GM12878 (cell line): ENCODE data around the gene SRGAP1.

Experiments
- CEBPZ ChIP-seq: fragments of 150-350 bp; IDR thresholded peaks from 2 replicates; pipeline ENCODE4 v1.6.1; 2016; ENCODE audit warnings: low read depth, low read length
- EP300 ChIP-seq, 2 experiments: fragments of 150-350 bp in 1 of 2; IDR thresholded peaks; 2 replicates each; pipeline ENCODE4 v1.6.1; 2011 to 2012; ENCODE audit warnings: low read depth in 2 of 2, low read length in 2 of 2, borderline replicate concordance in 1 of 2, improper control_type of control experiment in 1 of 2, inconsistent platforms in 1 of 2; ENCODE audit not compliant: control insufficient read depth in 1 of 2
- IKZF2 ChIP-seq, 2 experiments: fragments of 450-650 bp; IDR thresholded peaks; 2 replicates each; pipeline ENCODE4 v1.6.1; 2017; ENCODE audit warnings: mild to moderate bottlenecking in 2 of 2, moderate library complexity in 2 of 2
- JUNB ChIP-seq: IDR thresholded peaks from 2 replicates; pipeline ENCODE4 v1.6.1; 2016; ENCODE audit warnings: antibody characterized with exemption, mild to moderate bottlenecking
- KDM1A ChIP-seq: fragments of 200-600 bp; sonication (generic); IDR thresholded peaks from 2 replicates; pipeline ENCODE4 v1.6.1; 2016; ENCODE audit warnings: borderline replicate concordance
- NR2F1 ChIP-seq: fragments of 450-650 bp; conservative IDR thresholded peaks from 2 replicates; pipeline ENCODE4 v1.6.1; 2017; ENCODE audit warnings: mild to moderate bottlenecking
- POLR2A ChIP-seq: IDR thresholded peaks from 2 replicates; pipeline ENCODE4 v1.6.1; 2011; ENCODE audit warnings: low read depth, mild to moderate bottlenecking, low read length
- REST ChIP-seq: IDR thresholded peaks from 2 replicates; pipeline ENCODE4 v1.6.1; 2012; ENCODE audit warnings: mild to moderate bottlenecking, low read depth, low read length
- SUZ12 ChIP-seq: fragments of 200-600 bp; sonication (generic); IDR thresholded peaks from one replicate; pipeline ENCODE4 v1.6.1; 2018; ENCODE audit warnings: antibody characterized with exemption, mild to moderate bottlenecking; ENCODE audit not compliant: unreplicated experiment
- TF ChIP-seq, protein P1 (sequence below): fragments of 450-650 bp; IDR thresholded peaks from 2 replicates; pipeline ENCODE4 v1.6.1; 2017; ENCODE audit warnings: mild to moderate bottlenecking, moderate library complexity

- TF ChIP-seq IKZF2 (IDR thresholded peaks at IDR 0.05) (no peak), CEBPZ (no peak), POLR2A (no peak), KDM1A (no peak), EP300 (IDR thresholded peaks at IDR 0.05; ENCODE audit: borderline replicate concordance in 1 of 2, control insufficient read depth in 1 of 2, low read depth in 2 of 2, low read length in 2 of 2) (no peak), REST (no peak), NR2F1 (no peak), SUZ12 (no peak), JUNB (no peak)
- TF ChIP-seq, protein P1, sequence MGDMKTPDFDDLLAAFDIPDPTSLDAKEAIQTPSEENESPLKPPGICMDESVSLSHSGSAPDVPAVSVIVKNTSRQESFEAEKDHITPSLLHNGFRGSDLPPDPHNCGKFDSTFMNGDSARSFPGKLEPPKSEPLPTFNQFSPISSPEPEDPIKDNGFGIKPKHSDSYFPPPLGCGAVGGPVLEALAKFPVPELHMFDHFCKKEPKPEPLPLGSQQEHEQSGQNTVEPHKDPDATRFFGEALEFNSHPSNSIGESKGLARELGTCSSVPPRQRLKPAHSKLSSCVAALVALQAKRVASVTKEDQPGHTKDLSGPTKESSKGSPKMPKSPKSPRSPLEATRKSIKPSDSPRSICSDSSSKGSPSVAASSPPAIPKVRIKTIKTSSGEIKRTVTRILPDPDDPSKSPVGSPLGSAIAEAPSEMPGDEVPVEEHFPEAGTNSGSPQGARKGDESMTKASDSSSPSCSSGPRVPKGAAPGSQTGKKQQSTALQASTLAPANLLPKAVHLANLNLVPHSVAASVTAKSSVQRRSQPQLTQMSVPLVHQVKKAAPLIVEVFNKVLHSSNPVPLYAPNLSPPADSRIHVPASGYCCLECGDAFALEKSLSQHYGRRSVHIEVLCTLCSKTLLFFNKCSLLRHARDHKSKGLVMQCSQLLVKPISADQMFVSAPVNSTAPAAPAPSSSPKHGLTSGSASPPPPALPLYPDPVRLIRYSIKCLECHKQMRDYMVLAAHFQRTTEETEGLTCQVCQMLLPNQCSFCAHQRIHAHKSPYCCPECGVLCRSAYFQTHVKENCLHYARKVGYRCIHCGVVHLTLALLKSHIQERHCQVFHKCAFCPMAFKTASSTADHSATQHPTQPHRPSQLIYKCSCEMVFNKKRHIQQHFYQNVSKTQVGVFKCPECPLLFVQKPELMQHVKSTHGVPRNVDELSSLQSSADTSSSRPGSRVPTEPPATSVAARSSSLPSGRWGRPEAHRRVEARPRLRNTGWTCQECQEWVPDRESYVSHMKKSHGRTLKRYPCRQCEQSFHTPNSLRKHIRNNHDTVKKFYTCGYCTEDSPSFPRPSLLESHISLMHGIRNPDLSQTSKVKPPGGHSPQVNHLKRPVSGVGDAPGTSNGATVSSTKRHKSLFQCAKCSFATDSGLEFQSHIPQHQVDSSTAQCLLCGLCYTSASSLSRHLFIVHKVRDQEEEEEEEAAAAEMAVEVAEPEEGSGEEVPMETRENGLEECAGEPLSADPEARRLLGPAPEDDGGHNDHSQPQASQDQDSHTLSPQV, result no peak
Observed at GRCh38 chr12:64053117-64053516, 208.6 kb downstream of the SRGAP1 start.
